Activated CD8-positive, alpha-beta memory T cell treated with anti-CD3 and anti-CD28 coated beads for 36 hours (primary cell): ENCODE results near the gene TMUB2. TPM values are rescaled to one million over a fixed set of nuclear protein-coding genes. Genes with fewer than 3 reads are reported as not detected.

Experiments
- CTCF ChIA-PET: fragments of 350-600 bp; sonication (Branson Sonifier 250); formaldehyde crosslinking; loops from one replicate; lab custom pipeline; 2021; ENCODE audit warnings: antibody characterized with exemption; lab: Charles Lee
- POLR2A ChIA-PET: fragments of 350-600 bp; sonication (Branson Sonifier 250); formaldehyde crosslinking; loops from one replicate; lab custom pipeline; 2021; ENCODE audit warnings: antibody characterized with exemption; lab: Charles Lee
- total RNA-seq, 2 experiments: library from RNA; stranded (reverse); gene quantifications; one replicate each; pipeline ENCODE4 v1.2.3, GENCODE V29; 2021

TMUB2 gene
- total RNA-seq, 2 experiments from 2014 or later: 17.6 to 17.8 TPM

DNA sequence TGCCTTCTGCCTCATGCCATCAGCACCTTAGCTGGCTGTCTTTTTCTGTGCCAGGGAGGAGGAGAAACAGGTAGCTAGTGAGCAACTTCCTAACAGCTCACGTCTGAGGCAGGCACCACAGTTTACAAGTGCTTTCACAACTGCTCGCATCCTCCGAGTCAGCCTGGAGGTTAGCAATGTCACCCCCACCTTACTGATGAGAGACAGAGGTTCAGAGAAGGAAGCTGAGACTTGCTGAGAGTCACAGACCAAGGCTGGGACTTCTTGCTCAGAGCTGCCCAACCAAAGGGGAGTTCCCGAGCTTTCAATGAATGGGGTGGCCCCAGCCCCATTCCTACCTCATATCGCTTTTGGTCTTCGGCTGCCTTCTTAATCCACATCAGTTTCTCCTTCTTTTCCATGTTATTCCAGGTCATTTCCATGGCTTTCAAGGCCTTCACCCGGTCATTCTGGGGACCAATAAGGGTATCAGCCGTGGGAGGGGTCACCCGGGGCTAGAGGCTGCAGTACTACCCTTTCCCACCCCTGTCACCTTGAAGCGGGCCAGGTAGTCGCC lies 23.1 kb downstream of the TMUB2 start:
- POLR2A ChIA-PET: interaction anchor here (0.7 to 2.3 kb wide), 8 partner anchors 8 to 144 kb away, joined by 3 to 47 read pairs (median 6); partner anchors contain the start of genes LSM12, SLC25A39, TMUB2 and UBTF
- CTCF ChIA-PET: interaction anchor here (0.6 to 4.3 kb wide), 28 partner anchors 8 to 221 kb away, joined by 3 to 46 read pairs (median 5); partner anchors contain the start of genes ATXN7L3, FAM171A2, GRN and HDAC5

- CTCF ChIA-PET: interaction anchor here (0.6 to 4.3 kb wide), 28 partner anchors 7 to 220 kb away, joined by 3 to 46 read pairs (median 5); partner anchors contain the start of genes ATXN7L3, FAM171A2, GRN and HDAC5
Measured at GRCh38 chr17:44210342-44211192, 23.8 kb downstream of the TMUB2 start.

DNA sequence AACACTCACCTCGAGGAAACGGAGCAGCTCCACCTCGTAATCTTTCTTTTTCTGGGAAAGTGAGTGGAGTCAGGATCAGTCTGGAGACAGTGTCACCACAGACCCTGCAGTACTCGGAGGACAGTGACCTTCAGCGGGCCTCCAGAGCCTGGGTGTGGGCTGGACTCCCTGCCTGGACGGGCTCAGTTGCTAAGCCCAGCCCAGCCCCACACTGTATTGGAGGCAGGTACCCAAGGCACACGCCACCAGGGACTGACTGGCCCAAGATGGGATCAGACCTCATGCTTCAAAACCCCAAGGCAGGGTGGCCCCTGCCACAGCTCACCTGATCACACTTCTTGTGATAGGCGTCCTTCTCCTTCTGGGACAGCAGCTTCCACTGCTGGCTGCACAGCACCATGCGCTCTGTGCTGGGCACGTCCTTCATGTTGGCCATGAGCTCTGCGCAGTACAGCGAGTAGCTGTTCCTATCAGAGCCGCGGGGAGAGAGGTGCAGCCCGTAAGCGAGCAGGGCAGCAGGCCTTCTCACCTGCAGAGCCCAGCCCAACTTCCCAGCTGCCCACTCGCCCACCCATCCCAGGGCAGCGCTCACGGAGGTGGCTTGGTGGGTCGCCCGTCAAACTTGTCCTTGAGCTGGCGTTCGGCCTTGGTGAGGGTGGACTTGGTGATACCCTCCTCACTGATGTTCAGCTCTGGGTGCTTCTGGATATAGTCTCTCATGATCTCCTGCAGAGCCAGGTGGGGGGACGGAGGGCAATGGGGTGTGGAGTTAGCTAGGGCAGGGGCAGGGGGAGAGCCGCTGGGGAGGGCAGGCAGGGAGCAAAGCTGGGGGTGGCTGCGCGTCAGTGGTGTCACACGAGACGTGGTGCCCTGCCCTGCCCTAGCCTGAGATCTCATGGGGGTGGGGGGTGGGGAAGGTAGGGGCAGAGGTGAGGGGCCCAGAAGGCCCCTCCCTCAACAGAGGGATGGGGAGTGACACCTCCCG lies 24.8 kb downstream of the TMUB2 start:
- ChIA-PET POLR2A (interaction anchor here (1.0 to 2.3 kb wide), 3 partner anchors 9 to 25 kb away, joined by 3 to 47 read pairs (median 3); partner anchors contain the start of genes TMUB2 and UBTF), CTCF (interaction anchor here (0.6 to 4.3 kb wide), 8 partner anchors 10 to 120 kb away, joined by 3 to 46 read pairs (median 8); partner anchors contain the start of genes ATXN7L3 and UBTF)

More at GRCh38 chr17:44210342-44211192, 23.8 kb downstream of the TMUB2 start:
- POLR2A ChIA-PET: interaction anchor here (0.5 to 2.3 kb wide), 9 partner anchors 9 to 121 kb away, joined by 3 to 47 read pairs (median 5); partner anchors contain the start of genes SLC25A39, TMUB2 and UBTF

- ChIA-PET POLR2A (interaction anchor here (1.1 kb wide), 1 partner anchor 7 kb away, joined by 3 read pairs; no protein-coding TSS in a partner anchor), CTCF (interaction anchor here (1.0 to 4.3 kb wide), 2 partner anchors 11 to 13 kb away, joined by 3 to 45 read pairs; partner anchors contain the start of gene ATXN7L3)
Measured at GRCh38 chr17:44212507-44213402, 26.0 kb downstream of the TMUB2 start.

DNA sequence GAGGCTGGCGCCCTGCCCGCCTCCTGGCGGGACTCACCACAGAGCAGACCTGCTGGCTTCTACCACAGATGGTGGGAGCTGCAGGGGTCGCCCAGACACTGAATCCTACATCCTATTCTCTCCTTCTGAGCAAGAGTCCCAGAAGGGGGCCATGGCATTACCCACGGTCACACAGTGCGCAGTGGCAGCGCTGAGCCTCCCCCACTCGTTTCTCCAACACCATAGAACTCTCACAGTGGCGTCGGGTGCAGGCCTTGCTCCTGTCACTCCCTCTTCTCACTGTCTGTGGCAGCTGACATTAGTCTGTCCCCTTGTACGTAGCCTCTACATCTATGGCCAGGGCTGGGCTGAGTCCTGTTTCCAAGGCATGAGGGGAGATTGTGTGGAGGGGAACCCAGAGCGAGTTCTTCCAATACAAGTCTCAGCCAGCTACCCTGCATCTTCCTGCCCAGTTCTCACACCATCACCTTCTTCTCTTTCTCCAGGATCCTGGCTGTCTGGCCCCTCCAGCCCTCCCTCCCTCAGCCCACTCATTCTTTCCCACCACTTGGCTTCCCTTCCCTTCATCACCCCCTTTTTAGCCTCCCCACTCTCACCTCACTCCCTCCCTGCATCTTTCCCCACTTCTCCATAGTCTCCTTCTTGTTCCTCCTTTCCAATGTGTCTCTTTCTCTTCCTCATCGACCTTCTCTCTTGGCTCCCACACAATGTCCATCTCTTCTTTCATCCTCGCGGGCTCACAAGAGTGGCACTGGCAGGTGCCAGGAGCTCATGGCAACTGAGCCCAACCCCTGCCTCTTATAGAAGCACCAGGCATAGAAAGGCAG lies 26.8 kb downstream of the TMUB2 start:
- POLR2A ChIA-PET: interaction anchor here (0.9 to 1.1 kb wide), 2 partner anchors 10 to 19 kb away, joined by 3 read pairs; no protein-coding TSS in a partner anchor
- CTCF ChIA-PET: interaction anchor here (0.9 to 1.0 kb wide), 2 partner anchors 10 to 12 kb away, joined by 3 read pairs; no protein-coding TSS in a partner anchor

GRCh38 chr17:44214230-44214494 lies 27.4 kb downstream of the TMUB2 start:
- ChIA-PET CTCF (interaction anchor here (0.9 kb wide), 2 partner anchors 10 to 64 kb away, joined by 3 read pairs; no protein-coding TSS in a partner anchor), POLR2A (interaction anchor here (0.9 to 1.1 kb wide), 2 partner anchors 11 to 19 kb away, joined by 3 read pairs; no protein-coding TSS in a partner anchor)

DNA sequence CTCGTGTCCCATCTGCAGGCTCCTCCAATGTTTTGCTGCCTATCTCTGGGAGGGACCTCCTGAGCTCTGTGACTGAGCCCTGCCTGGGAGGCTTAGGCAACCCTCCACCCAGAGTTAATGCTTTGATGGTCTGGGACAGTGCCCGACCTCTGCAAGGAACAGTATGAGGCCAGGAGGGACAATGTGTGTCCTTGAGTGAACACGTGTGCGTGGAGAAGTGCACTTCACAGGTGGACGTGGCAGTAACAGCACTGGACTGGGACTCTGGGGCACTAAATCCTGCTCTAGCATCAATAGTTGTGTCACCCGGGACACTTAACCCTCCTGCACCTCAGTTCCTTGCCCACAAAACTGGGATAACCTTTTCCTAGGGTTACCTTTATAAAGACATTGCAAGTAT lies 28.1 kb downstream of the TMUB2 start:
- ChIA-PET POLR2A (interaction anchor here (1.1 kb wide), 1 partner anchor 12 kb away, joined by 3 read pairs; no protein-coding TSS in a partner anchor), CTCF (interaction anchor here (0.9 to 7.3 kb wide), 3 partner anchors 11 to 63 kb away, joined by 3 to 47 read pairs (median 3); no protein-coding TSS in a partner anchor)

DNA sequence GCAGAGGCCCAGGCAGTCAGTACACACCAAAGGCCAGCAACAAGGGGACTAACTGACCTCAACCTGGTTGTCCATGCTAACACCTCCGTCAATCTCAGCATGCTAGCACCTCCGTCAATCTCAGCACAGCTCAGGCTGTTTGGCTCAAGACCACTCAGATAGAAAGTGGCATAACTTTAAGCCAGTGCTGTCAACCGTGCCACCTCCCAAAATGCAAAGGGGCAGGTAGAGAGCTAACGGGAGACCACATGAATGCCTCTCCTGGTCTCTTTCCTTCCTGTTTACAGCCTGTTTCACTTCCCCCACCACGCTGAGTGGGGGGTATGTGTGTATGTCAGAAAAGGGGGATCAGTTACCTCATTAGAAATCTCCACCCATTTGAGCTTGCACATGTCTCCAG lies 29.4 kb downstream of the TMUB2 start:
- CTCF ChIA-PET: interaction anchor here (1.1 to 7.3 kb wide), 4 partner anchors 7 to 112 kb away, joined by 5 to 47 read pairs (median 10); no protein-coding TSS in a partner anchor
- POLR2A ChIA-PET: interaction anchor here (0.9 to 1.4 kb wide), 3 partner anchors 10 to 102 kb away, joined by 3 to 4 read pairs (median 3); no protein-coding TSS in a partner anchor

DNA sequence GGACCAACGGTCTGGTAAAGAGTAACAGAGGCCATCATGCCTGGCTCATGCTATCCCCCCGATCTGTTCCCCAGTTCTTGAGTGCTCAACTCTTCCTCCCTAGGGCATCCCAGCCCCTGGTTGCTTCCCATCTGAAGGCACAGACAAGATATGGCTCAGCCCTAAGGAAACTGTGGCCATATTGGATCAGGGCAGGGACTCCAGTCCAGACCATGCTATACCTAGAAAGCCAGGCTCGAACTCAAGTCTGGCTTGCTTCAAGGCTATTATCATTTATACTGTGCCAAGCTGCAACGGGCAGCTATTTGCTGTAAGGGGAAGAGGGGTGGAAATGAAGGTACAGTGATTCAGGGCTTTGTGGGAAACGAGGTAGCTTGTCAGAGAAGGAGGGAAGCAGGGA lies 29.9 kb downstream of the TMUB2 start:
- ChIA-PET CTCF (interaction anchor here (0.5 to 7.3 kb wide), 7 partner anchors 8 to 129 kb away, joined by 3 to 47 read pairs (median 6); partner anchors contain the start of genes GRN and SLC25A39), POLR2A (interaction anchor here (0.5 to 1.4 kb wide), 4 partner anchors 10 to 101 kb away, joined by 3 to 4 read pairs (median 4); partner anchors contain the start of gene ATXN7L3)

DNA sequence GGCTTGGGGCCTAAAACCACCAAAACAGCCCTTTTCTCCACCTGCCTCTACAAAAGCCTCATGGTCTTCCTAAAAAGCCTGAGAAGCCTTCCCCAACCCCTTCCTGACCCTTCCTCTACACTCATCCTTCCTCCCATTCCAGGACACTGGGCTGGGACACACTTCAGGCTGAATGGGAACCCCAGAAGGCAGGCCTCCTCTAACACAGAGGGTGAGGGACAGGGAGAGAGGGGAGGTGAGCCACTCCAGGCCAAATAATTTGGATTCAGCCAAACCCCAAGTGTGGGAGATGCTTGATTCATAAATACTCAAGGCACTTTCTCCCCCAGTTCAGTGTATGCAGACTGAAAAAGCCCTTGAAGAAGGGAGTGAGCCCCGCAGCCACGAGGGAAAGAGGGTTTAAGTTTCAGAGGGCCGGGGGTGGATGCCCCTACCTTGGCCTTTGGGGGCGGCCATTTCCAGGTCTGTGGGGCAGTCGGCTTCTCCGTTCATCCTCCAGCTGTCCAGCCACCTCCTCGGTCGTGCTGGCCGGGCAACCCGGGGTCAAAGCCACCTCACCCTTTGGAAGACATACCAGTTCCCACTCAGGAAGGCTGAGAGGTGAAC lies 31.1 kb downstream of the TMUB2 start:
- POLR2A ChIA-PET: interaction anchor here (0.6 to 5.4 kb wide), 10 partner anchors 7 to 733 kb away, joined by 3 to 47 read pairs (median 4); partner anchors contain the start of genes RUNDC3A and SLC25A39
- CTCF ChIA-PET: interaction anchor here (0.7 to 7.3 kb wide), 9 partner anchors 9 to 128 kb away, joined by 3 to 47 read pairs (median 5); partner anchors contain the start of genes GRN, SLC25A39 and TMUB2

DNA sequence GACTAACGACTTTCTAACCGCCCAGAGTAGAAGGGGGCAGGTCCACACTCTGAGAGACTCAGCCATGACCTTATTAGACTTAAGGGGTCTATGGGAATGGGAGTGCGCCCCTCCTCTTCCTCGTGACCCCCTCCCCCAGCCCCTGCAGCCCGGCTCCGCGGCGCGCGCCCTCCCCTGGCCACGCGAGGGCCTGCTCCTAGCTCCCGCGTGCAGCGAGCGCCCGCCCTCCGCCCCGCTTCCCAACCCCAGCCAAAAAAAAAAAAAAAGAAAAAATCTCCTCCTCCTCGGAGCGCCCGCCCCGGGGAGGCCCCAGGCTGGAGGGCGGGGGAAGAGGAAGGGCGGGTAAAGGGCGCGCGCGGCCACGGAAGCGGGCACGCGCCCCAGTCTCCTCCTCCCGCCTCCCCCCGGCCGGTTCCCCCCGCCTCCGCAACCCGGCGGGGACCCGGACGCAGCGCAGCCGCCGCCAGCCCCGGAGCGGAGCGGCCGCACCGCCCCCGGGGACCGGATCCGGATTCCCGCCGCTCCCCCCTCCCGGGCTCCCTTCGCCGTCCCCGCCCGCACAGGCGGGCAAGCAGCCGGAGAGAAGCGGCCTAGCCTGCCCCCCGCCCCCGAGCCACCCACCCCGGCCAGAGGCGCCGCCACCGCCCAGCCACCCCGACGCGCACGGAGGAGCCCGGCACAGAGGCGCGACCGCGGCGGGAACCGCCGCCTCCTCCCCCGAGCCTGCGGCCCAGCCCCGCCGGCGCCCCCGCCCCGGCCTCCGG lies 31.8 kb downstream of the TMUB2 start:
- POLR2A ChIA-PET: interaction anchor here (0.6 to 5.4 kb wide), 10 partner anchors 8 to 732 kb away, joined by 3 to 47 read pairs (median 4); partner anchors contain the start of genes ATXN7L3, RUNDC3A and SLC25A39
- CTCF ChIA-PET: interaction anchor here (0.5 to 7.3 kb wide), 9 partner anchors 9 to 572 kb away, joined by 3 to 47 read pairs (median 5); partner anchors contain the start of genes SLC25A39 and TMUB2

DNA sequence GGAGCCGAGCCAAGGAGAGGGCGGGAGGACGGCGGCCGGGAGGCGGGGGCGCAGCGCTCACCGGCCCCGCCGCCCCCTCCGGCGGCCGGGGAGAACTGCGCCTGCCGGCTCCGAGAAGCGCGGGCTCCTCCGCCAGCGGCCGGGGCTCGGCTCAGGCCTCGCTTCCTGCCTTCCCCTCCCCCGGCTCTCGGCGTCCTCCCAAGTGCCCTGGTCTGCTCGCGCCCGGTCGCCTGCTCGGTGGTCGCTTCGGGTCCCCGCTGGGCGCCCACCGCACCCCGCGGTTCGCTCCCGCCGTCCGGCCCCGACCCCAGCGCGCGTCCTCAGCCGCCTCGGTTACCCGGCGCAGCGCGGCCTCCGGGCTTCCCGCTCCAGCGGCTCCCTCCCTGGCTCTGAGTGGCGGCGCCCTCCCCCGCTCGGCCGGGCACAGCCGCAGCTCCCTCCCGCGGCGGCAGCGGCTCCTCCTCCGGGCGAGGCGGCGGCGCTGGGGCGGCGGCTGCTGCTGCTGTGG lies 32.4 kb downstream of the TMUB2 start:
- ChIA-PET POLR2A (interaction anchor here (0.6 to 5.4 kb wide), 6 partner anchors 9 to 106 kb away, joined by 3 to 47 read pairs (median 4); partner anchors contain the start of genes ATXN7L3, SLC25A39 and TMUB2), CTCF (interaction anchor here (0.6 to 7.3 kb wide), 3 partner anchors 17 to 153 kb away, joined by 4 to 47 read pairs (median 4); no protein-coding TSS in a partner anchor)

GRCh38 chr17:44219616-44220212 lies 32.9 kb downstream of the TMUB2 start, which contains the start of gene UBTF:
Gene UBTF, minus strand, starts transcription at chr17:44219675. Its CDS starts 1,446 bp downstream, at chr17:44218229.
- CTCF ChIA-PET: interaction anchor here (0.6 to 7.3 kb wide), 5 partner anchors 10 to 152 kb away, joined by 4 to 47 read pairs (median 4); no protein-coding TSS in a partner anchor

More at GRCh38 chr17:44219616-44220212, 32.9 kb downstream of the TMUB2 start, which contains the start of gene UBTF:
- POLR2A ChIA-PET: interaction anchor here (0.6 to 5.4 kb wide), 10 partner anchors 8 to 205 kb away, joined by 3 to 47 read pairs (median 4); partner anchors contain the start of genes GRN, SLC25A39 and TMUB2
